NB4 (cell line): Measurements from ENCODE around the gene DDC.
A peak's percentile ranks its signal among the peaks of the same experiment; 100 is the strongest.

ENCODE experiments used
- DNase-seq: peaks from one replicate; pipeline ENCODE4 v3.0.0; 2010; ENCODE audit warnings: low read depth
- H3K4me3 ChIP-seq: one replicate; pipeline ENCODE4 v1.5.1; 2011; ENCODE audit warnings: mild to moderate bottlenecking, low read depth, low read length, moderate library complexity
- MYC ChIP-seq: IDR thresholded peaks from 2 replicates; pipeline ENCODE4 v1.6.1; 2011; ENCODE audit warnings: low read depth, low read length
- POLR2A ChIP-seq: IDR thresholded peaks from 2 replicates; pipeline ENCODE4 v1.6.1; 2011; ENCODE audit warnings: mild to moderate bottlenecking; ENCODE audit not compliant: insufficient read length; ENCODE audit errors: extremely low read depth
- TF ChIP-seq, protein P1 (sequence below): IDR thresholded peaks from one replicate; pipeline ENCODE4 v1.5.1; 2012; ENCODE audit warnings: low read depth, low read length
- TF ChIP-seq, protein P2 (sequence below): IDR thresholded peaks from 2 replicates; pipeline ENCODE4 v1.6.1; 2011; ENCODE audit warnings: low read depth, low read length

The DDC gene

DNA sequence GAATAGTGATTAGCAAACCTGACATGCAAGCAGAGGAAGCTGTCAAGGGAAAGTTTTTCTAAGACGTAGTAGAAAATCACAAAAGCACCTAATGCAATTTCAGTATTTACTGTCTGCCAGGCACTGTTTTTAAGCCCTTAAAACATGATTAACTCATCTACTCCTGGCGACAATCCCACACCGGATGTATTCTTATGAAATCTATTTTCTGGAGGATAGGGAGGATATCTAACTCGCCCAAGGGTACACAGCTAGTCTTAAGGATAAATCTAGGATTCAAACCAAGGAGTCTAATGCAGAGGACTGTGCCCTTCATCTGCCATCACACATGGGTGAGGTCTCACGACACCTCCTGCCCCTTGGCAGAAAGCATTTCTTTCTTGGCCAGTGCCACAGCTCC, 67.2 kb downstream of the DDC start:
- no peak overlapping the region for H3K4me3 ChIP-seq
- no peak for DNase-seq

DNA sequence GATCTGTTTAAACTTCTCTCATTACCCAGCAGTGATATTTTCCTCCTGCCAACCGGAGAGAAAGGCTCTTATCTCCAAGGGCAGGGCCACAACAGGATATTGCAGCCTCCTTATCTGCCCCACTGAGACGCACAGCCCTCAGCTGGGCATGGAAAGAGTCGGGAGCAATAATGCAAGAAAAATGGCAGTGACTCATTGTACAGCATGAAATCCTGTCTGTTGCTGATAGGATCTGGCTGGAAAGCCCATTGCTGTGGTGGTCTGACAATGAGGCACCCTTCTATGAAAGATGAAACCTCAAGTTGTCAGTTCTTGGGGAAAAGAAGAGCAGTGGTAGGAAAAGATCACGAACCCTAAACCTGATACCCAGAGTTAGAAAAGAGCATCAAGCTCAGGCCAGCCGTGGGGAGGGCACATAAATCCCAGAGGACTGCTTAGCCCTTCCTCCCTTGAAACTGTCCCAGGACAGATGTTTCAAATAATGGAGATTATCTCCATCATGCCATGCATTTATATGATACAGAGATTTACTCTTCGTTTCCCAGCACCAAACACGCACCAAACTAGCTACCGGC, 68.0 kb downstream of the DDC start:
- no peak overlapping the region for H3K4me3 ChIP-seq
- TF ChIP-seq, protein P1, sequence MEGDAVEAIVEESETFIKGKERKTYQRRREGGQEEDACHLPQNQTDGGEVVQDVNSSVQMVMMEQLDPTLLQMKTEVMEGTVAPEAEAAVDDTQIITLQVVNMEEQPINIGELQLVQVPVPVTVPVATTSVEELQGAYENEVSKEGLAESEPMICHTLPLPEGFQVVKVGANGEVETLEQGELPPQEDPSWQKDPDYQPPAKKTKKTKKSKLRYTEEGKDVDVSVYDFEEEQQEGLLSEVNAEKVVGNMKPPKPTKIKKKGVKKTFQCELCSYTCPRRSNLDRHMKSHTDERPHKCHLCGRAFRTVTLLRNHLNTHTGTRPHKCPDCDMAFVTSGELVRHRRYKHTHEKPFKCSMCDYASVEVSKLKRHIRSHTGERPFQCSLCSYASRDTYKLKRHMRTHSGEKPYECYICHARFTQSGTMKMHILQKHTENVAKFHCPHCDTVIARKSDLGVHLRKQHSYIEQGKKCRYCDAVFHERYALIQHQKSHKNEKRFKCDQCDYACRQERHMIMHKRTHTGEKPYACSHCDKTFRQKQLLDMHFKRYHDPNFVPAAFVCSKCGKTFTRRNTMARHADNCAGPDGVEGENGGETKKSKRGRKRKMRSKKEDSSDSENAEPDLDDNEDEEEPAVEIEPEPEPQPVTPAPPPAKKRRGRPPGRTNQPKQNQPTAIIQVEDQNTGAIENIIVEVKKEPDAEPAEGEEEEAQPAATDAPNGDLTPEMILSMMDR, result no peak
- TF ChIP-seq, protein P2, sequence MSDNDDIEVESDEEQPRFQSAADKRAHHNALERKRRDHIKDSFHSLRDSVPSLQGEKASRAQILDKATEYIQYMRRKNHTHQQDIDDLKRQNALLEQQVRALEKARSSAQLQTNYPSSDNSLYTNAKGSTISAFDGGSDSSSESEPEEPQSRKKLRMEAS, result no peak
- TF ChIP-seq MYC (no peak), POLR2A (no peak)
- peak; percentile 82 for DNase-seq

More for the DNA sequence above, 67.2 kb downstream of the DDC start:
- TF ChIP-seq POLR2A (no peak), MYC (no peak)
- TF ChIP-seq, protein P2, result no peak
- TF ChIP-seq, protein P1, result no peak

DNA sequence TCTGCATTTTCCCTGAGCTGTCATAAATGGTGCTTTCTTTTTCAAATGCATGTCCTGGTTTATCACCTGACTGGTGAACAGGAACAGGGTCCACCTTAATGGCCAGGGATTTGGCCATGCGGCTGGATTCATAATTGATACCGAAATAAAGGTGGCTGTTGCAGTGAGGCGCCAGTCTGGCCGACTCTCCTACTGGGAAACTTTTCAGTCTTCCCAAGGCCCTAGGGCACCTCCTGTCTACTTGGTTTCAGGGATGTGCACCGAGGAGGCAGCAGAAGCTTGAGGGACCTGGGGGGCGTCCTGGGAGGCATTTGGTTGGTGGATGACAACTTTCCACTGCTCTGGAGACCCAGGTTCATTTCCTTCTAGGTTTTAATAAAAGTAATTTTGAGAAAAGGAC, 68.6 kb downstream of the DDC start:
- DNase-seq, result no peak
- TF ChIP-seq, protein P1, result no peak
- TF ChIP-seq, protein P2, result no peak
- TF ChIP-seq MYC, result no peak
- no peak for TF ChIP-seq POLR2A
- H3K4me3 ChIP-seq, result no peak overlapping the region

DNA sequence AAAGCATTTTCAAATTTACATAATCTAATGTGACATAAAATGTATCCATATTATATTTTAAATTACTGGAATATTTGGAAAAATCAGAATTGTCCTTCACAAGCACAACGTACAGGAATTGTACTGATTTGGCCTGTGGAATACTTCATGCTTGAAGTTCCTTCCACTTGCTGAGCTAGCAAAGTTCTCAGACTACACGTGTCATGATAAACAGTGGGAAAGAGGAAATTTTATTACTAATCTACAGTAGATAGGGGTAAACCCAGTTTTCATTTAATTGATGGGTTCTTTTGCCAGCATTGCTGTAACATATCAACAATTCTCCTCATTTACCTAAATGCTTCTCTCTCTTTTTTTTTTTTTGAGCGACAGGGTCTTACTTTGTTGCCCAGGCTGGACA, 69.5 kb downstream of the DDC start:
- TF ChIP-seq POLR2A, result no peak
- DNase-seq, result no peak
- no peak overlapping the region for H3K4me3 ChIP-seq

DNA sequence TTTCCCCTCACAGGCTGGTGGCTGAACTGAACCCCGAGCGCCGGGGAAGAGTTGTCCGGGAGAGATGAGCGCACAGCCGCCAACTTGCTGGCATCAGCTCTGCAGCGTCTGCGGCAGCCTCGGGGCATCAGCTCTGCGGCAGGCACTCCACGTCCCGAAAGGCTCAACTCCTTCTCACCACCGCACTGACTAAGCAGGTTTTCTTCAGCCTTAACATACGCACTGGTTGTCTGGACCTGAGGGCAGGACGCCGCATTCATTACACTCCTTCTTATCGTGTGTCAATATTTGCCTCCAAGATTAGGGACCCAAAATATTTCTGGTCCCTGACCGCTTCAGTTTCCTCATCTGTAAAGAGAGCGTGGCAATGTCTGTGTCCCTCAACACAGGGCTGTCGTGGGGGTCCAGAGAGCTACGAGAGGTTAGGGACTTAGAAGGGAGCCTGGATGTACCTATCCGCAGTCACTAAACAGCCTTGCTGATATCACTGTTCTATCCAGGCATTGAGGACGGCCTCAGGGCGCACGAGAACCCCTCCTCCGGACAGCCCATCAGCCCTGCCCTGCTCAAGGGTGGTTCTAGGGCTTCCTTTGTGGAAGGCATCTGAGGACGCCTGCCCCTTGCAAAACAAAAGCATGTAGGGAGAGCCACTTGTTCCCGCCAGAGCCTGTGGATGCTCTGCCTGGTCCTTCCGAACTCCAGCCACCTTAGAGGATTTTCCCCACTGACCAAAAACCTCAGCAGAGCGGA, 72.3 kb downstream of the DDC start:
- H3K4me3 ChIP-seq, result no peak overlapping the region
- DNase-seq, result no peak
- TF ChIP-seq POLR2A (no peak), MYC (no peak)
- TF ChIP-seq, protein P2, result no peak
- TF ChIP-seq, protein P1, result no peak

DNA sequence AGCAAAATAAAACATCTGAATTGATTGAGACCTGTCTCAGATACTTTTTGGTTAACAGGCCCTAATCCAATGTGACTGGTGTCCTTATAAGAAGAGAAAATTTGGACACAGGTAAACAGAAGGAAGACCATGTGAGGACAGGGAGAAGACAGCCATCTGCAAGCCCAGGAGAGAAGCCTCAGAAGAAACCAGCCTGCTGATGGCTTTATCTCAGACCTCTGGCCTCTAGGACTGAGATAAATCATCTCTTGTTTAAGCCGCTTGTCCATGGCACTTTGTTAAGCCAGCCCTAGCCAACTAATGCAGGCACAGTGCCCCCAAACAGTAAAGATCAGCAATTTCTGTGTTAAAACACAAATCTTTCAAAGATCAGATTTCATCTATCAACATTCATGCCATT, 73.3 kb downstream of the DDC start:
- no peak for TF ChIP-seq POLR2A
- no peak for TF ChIP-seq MYC
- TF ChIP-seq, protein P1, result no peak
- TF ChIP-seq, protein P2, result no peak
- no peak overlapping the region for H3K4me3 ChIP-seq
- no peak for DNase-seq
